Esophagus muscularis mucosa (tissue), 4 donors: Measurements from ENCODE around the gene CLRN2. TPM values are rescaled to one million over a fixed set of nuclear protein-coding genes. Genes with fewer than 3 reads are reported as not detected.

Experiments used
- DNase-seq: peaks from one replicate; pipeline ENCODE4 v3.0.0-alpha.2; 2017; ENCODE audit errors: extremely low spot score
- H3K27ac ChIP-seq, 4 donors: fragments of 200-600 bp; sonication (generic); replicated peaks in 1 of 4; 1 replicate in 3 of 4; 2 replicates in 1 of 4; pipeline ENCODE4 v1.5.1; 2016 to 2019; ENCODE audit warnings: mild to moderate bottlenecking in 1 of 4
- H3K27me3 ChIP-seq, 4 donors: fragments of 200-600 bp; sonication (generic); one replicate each; pipeline versions ENCODE4 v1.5.1 to v1.6.0; 2016 to 2019
- H3K36me3 ChIP-seq, 4 donors: fragments of 200-600 bp; sonication (generic); one replicate each; pipeline ENCODE4 v1.5.1; 2016 to 2019
- H3K4me1 ChIP-seq, 4 donors: fragments of 200-600 bp; sonication (generic); one replicate each; pipeline ENCODE4 v1.5.1; 2016 to 2019
- H3K4me3 ChIP-seq, 4 donors: fragments of 200-600 bp; sonication (generic); 1 replicate in 2 of 4; 2 replicates in 2 of 4; pipeline ENCODE4 v1.5.1; 2016 to 2019; ENCODE audit warnings: mild to moderate bottlenecking in 4 of 4, moderate library complexity in 1 of 4
- H3K9me3 ChIP-seq, 4 donors: fragments of 200-600 bp; sonication (generic); 1 replicate in 3 of 4; 2 replicates in 1 of 4; pipeline ENCODE4 v1.5.1; 2016 to 2019
- CTCF ChIP-seq, 3 experiments: fragments of 200-600 bp in 2 of 3; fragments of 450-650 bp in 1 of 3; sonication (generic) in 2 of 3; IDR thresholded peaks; one replicate each; pipeline ENCODE4 v1.5.1; 2017 to 2019; ENCODE audit warnings: antibody characterized with exemption in 3 of 3, mild to moderate bottlenecking in 2 of 3, moderate library complexity in 1 of 3
- EP300 ChIP-seq: sonication (generic); formaldehyde crosslinking; IDR thresholded peaks from one replicate; pipeline ENCODE4 v1.6.1; 2017; ENCODE audit warnings: antibody characterized with exemption
- POLR2A ChIP-seq: fragments of 450-650 bp; IDR thresholded peaks from one replicate; pipeline ENCODE4 v1.6.1; 2017; ENCODE audit warnings: antibody characterized with exemption, moderate library complexity, mild to moderate bottlenecking, low read depth
- POLR2AphosphoS5 ChIP-seq, 2 donors: sonication (generic); formaldehyde crosslinking; IDR thresholded peaks; one replicate each; pipeline ENCODE4 v1.6.1; 2017; ENCODE audit warnings: antibody characterized with exemption in 2 of 2
- WGBS: methylation state at CpG from one replicate; pipeline ENCODE4 v1.1.5; 2018; 5-methylcytosine and 5-hydroxymethylcytosine counted together
- intact Hi-C: fragments of 100-400 bp; cut with DNase I; formaldehyde crosslinking; loops from one replicate; pipeline ENCODE4 v1.15.1; 2023
- total RNA-seq, 4 donors: library from RNA; depleted of rRNA; stranded (reverse); fragments of >200 nt; gene quantifications; one replicate each; pipeline versions ENCODE4 v1.1.0 to v1.2.1, GENCODE V29; 2016

CLRN2 gene
- total RNA-seq, 4 donors from 2014 or later, result not detected

- no peaks in the 10 kb centered on the region for H3K27me3 ChIP-seq
- WGBS, result 73% methylated on average over 3 of the region's 3 CpGs
- H3K27ac ChIP-seq, result no peak overlapping the region
- no peak for DNase-seq
- intact Hi-C loops, result loop anchor here (10.0 kb wide), 1 partner anchor 1192 kb away; no protein-coding TSS in a partner anchor
- no peaks in the 10 kb centered on the region for H3K4me1 ChIP-seq
- H3K4me3 ChIP-seq, result no peak overlapping the region
- peaks cover 0 to 36% (median 0%) of the 10 kb centered on the region in 4 donors for H3K36me3 ChIP-seq
- TF ChIP-seq EP300 (no peak), POLR2AphosphoS5 (IDR thresholded peaks at IDR 0.05) (no peak), POLR2A (no peak), CTCF (IDR thresholded peaks at IDR 0.05) (no peak)
- H3K9me3 ChIP-seq, result peaks cover 0 to 17% (median 7%) of the 10 kb centered on the region in 4 donors
Observed at GRCh38 chr4:17476853-17477252, 38.1 kb upstream of the CLRN2 start.

- 90% methylated on average over 9 of the region's 9 CpGs for WGBS
- Histone ChIP-seq H3K4me1 (no peaks in the 10 kb centered on the region), H3K9me3 (peaks cover 0 to 21% (median 7%) of the 10 kb centered on the region in 4 donors), H3K27ac (no peak overlapping the region), H3K27me3 (no peaks in the 10 kb centered on the region), H3K36me3 (peaks cover 0 to 43% (median 4%) of the 10 kb centered on the region in 4 donors), H3K4me3 (no peak overlapping the region)
- TF ChIP-seq EP300, result no peak
- TF ChIP-seq CTCF (IDR thresholded peaks at IDR 0.05), result no peak
- no peak for TF ChIP-seq POLR2A
- no peak for TF ChIP-seq POLR2AphosphoS5 (IDR thresholded peaks at IDR 0.05)
- DNase-seq, result no peak
- intact Hi-C loops, result loop anchor here (10.0 kb wide), 1 partner anchor 1193 kb away; no protein-coding TSS in a partner anchor
Observed at GRCh38 chr4:17477774-17478472, 37.0 kb upstream of the CLRN2 start.

- H3K4me1 ChIP-seq, result no peaks in the 10 kb centered on the region
- no peak overlapping the region for H3K4me3 ChIP-seq
- H3K9me3 ChIP-seq, result peaks cover 0 to 21% (median 7%) of the 10 kb centered on the region in 4 donors
- H3K27ac ChIP-seq, result no peak overlapping the region
- 88% methylated on average over 7 of the region's 7 CpGs for WGBS
- DNase-seq, result no peak
- TF ChIP-seq POLR2AphosphoS5 (IDR thresholded peaks at IDR 0.05), result no peak
- no peak for TF ChIP-seq CTCF (IDR thresholded peaks at IDR 0.05)
- no peak for TF ChIP-seq EP300
- no peak for TF ChIP-seq POLR2A
- intact Hi-C loops, result no loop called here
- H3K27me3 ChIP-seq, result no peaks in the 10 kb centered on the region
- peaks cover 8 to 60% (median 24%) of the 10 kb centered on the region in 4 donors for H3K36me3 ChIP-seq
Observed at GRCh38 chr4:17480210-17480927, 34.6 kb upstream of the CLRN2 start.

GRCh38 chr4:17480955-17481354, 34.0 kb upstream of the CLRN2 start:
- H3K27ac ChIP-seq, result no peak overlapping the region
- no peak for TF ChIP-seq POLR2AphosphoS5 (IDR thresholded peaks at IDR 0.05)
- no peak for TF ChIP-seq POLR2A
- TF ChIP-seq EP300, result no peak
- TF ChIP-seq CTCF (IDR thresholded peaks at IDR 0.05), result no peak
- no peak for DNase-seq
- H3K9me3 ChIP-seq, result peaks cover 0 to 21% (median 7%) of the 10 kb centered on the region in 4 donors
- H3K36me3 ChIP-seq, result peaks cover 10 to 66% (median 30%) of the 10 kb centered on the region in 4 donors
- WGBS, result 91% methylated on average over 2 of the region's 2 CpGs
- intact Hi-C loops, result no loop called here
- H3K4me3 ChIP-seq, result no peak overlapping the region
- H3K27me3 ChIP-seq, result no peaks in the 10 kb centered on the region
- H3K4me1 ChIP-seq, result no peaks in the 10 kb centered on the region
